MM.1S (cell line): ENCODE data around the gene KRT84.
A peak's percentile ranks its signal among the peaks of the same experiment; 100 is the strongest.

Experiments used
- DNase-seq: peaks from one replicate; pipeline ENCODE4 v3.0.0-alpha.2; 2015
- H2AFZ ChIP-seq: fragments of 300-600 bp; sonication (generic); 2 replicates; pipeline ENCODE4 v1.6.0; 2016; ENCODE audit warnings: antibody characterized with exemption, low read length
- H3F3A ChIP-seq: fragments of 300-600 bp; sonication (generic); 2 replicates; pipeline ENCODE4 v1.6.1; 2016; ENCODE audit warnings: mild to moderate bottlenecking, antibody characterized with exemption, low read length, moderate library complexity, mixed read lengths; ENCODE audit not compliant: insufficient read depth
- H3K27ac ChIP-seq: fragments of 300-600 bp; sonication (generic); 2 replicates; pipeline ENCODE4 v1.5.1; 2016; ENCODE audit warnings: mild to moderate bottlenecking, low read length
- H3K27me3 ChIP-seq: fragments of 300-600 bp; sonication (generic); replicated peaks from 2 replicates; pipeline ENCODE4 v1.6.0; 2016; ENCODE audit warnings: low read length; ENCODE audit not compliant: insufficient read depth
- H3K36me3 ChIP-seq: fragments of 300-600 bp; sonication (generic); replicated peaks from 2 replicates; pipeline ENCODE4 v1.6.1; 2016; ENCODE audit warnings: mild to moderate bottlenecking, low read length, mixed read lengths; ENCODE audit not compliant: insufficient read depth
- H3K4me1 ChIP-seq: fragments of 300-600 bp; sonication (generic); 2 replicates; pipeline ENCODE4 v1.6.1; 2016; ENCODE audit warnings: low read length, mixed read lengths
- H3K4me2 ChIP-seq: fragments of 300-600 bp; sonication (generic); 2 replicates; pipeline ENCODE4 v1.6.0; 2016; ENCODE audit warnings: low read depth, low read length
- H3K4me3 ChIP-seq: fragments of 300-600 bp; sonication (generic); 2 replicates; pipeline ENCODE4 v1.5.1; 2016; ENCODE audit warnings: low read length, mixed read lengths
- H3K79me2 ChIP-seq: fragments of 300-600 bp; sonication (generic); 2 replicates; pipeline ENCODE4 v1.6.1; 2016; ENCODE audit warnings: mixed run types, low read length, mixed read lengths
- H3K9ac ChIP-seq: fragments of 300-600 bp; sonication (generic); 2 replicates; pipeline ENCODE4 v1.6.1; 2016; ENCODE audit warnings: low read length, mixed read lengths
- H3K9me2 ChIP-seq: fragments of 300-600 bp; sonication (generic); replicated peaks from 2 replicates; pipeline ENCODE4 v1.6.1; 2016; ENCODE audit warnings: mild to moderate bottlenecking, low read length, mixed read lengths; ENCODE audit not compliant: insufficient read depth
- H3K9me3 ChIP-seq: fragments of 300-600 bp; sonication (generic); replicated peaks from 2 replicates; pipeline ENCODE4 v1.6.1; 2016; ENCODE audit warnings: mild to moderate bottlenecking, low read length, mixed read lengths; ENCODE audit not compliant: insufficient read depth
- H4K20me1 ChIP-seq: fragments of 300-600 bp; sonication (generic); 2 replicates; pipeline ENCODE4 v1.6.1; 2016; ENCODE audit warnings: mild to moderate bottlenecking, low read length, moderate library complexity, mixed read lengths; ENCODE audit not compliant: insufficient read depth
- EZH2 ChIP-seq: fragments of 300-600 bp; sonication (generic); optimal IDR thresholded peaks from 2 replicates; pipeline ENCODE3; 2017; ENCODE audit warnings: low read depth, mild to moderate bottlenecking, antibody characterized with exemption, low read length, mixed read lengths
- EZH2phosphoT487 ChIP-seq: fragments of 300-600 bp; sonication (generic); IDR thresholded peaks from 2 replicates; pipeline ENCODE4 v1.6.1; 2018; ENCODE audit warnings: antibody characterized with exemption, low read length
- TF ChIP-seq, protein P1 (sequence below): fragments of 300-600 bp; sonication (generic); IDR thresholded peaks from 2 replicates; pipeline ENCODE4 v1.5.1; 2016; ENCODE audit warnings: antibody characterized with exemption, low read length, mixed read lengths

Gene KRT84

GRCh38 chr12:52358575-52359350 lies 26.7 kb downstream of the KRT84 start:
- no peak overlapping the region for H3K9ac ChIP-seq
- peaks cover 88% of the 10 kb centered on the region for H3K27me3 ChIP-seq
- TF ChIP-seq EZH2phosphoT487: no peak
- TF ChIP-seq, protein P1, sequence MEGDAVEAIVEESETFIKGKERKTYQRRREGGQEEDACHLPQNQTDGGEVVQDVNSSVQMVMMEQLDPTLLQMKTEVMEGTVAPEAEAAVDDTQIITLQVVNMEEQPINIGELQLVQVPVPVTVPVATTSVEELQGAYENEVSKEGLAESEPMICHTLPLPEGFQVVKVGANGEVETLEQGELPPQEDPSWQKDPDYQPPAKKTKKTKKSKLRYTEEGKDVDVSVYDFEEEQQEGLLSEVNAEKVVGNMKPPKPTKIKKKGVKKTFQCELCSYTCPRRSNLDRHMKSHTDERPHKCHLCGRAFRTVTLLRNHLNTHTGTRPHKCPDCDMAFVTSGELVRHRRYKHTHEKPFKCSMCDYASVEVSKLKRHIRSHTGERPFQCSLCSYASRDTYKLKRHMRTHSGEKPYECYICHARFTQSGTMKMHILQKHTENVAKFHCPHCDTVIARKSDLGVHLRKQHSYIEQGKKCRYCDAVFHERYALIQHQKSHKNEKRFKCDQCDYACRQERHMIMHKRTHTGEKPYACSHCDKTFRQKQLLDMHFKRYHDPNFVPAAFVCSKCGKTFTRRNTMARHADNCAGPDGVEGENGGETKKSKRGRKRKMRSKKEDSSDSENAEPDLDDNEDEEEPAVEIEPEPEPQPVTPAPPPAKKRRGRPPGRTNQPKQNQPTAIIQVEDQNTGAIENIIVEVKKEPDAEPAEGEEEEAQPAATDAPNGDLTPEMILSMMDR: no peak
- TF ChIP-seq EZH2: no peak
- no peaks in the 10 kb centered on the region for H3K9me2 ChIP-seq
- no peaks in the 10 kb centered on the region for H3K36me3 ChIP-seq
- H2AFZ ChIP-seq: no peak overlapping the region
- H3K4me3 ChIP-seq: no peak overlapping the region
- peaks cover 6% of the 10 kb centered on the region; the same call in 1 of the 2 replicates for H3K4me1 ChIP-seq
- H3K4me2 ChIP-seq: no peak overlapping the region
- no peak overlapping the region for H3K27ac ChIP-seq
- H4K20me1 ChIP-seq: no peaks in the 10 kb centered on the region
- H3F3A ChIP-seq: no peaks in the 10 kb centered on the region
- H3K79me2 ChIP-seq: no peaks in the 10 kb centered on the region
- peak; percentile 58 for DNase-seq
- H3K9me3 ChIP-seq: no peaks in the 10 kb centered on the region

- Histone ChIP-seq H3K27ac (no peak overlapping the region), H3K79me2 (no peaks in the 10 kb centered on the region), H4K20me1 (no peaks in the 10 kb centered on the region), H3F3A (no peaks in the 10 kb centered on the region), H3K9me3 (no peaks in the 10 kb centered on the region), H3K4me1 (peaks cover 6% of the 10 kb centered on the region; the same call in 1 of the 2 replicates), H3K9me2 (no peaks in the 10 kb centered on the region), H3K27me3 (peaks cover 88% of the 10 kb centered on the region), H3K4me2 (no peak overlapping the region), H3K36me3 (no peaks in the 10 kb centered on the region), H3K4me3 (no peak overlapping the region), H2AFZ (no peak overlapping the region), H3K9ac (no peak overlapping the region)
- TF ChIP-seq EZH2phosphoT487: no peak
- TF ChIP-seq, protein P1: no peak
- no peak for TF ChIP-seq EZH2
- no peak for DNase-seq
Observed at GRCh38 chr12:52356762-52357580, 28.5 kb downstream of the KRT84 start.

GRCh38 chr12:52356031-52356761 lies 29.3 kb downstream of the KRT84 start:
- Histone ChIP-seq H3K27me3 (peaks cover 86% of the 10 kb centered on the region), H3K4me1 (peaks cover 6% of the 10 kb centered on the region; the same call in 1 of the 2 replicates), H3K4me2 (no peak overlapping the region), H3F3A (no peaks in the 10 kb centered on the region), H2AFZ (no peak overlapping the region), H3K79me2 (no peaks in the 10 kb centered on the region), H3K27ac (no peak overlapping the region), H3K9me3 (no peaks in the 10 kb centered on the region), H3K9ac (no peak overlapping the region), H3K36me3 (no peaks in the 10 kb centered on the region), H3K9me2 (no peaks in the 10 kb centered on the region), H3K4me3 (no peak overlapping the region), H4K20me1 (no peaks in the 10 kb centered on the region)
- no peak for DNase-seq
- no peak for TF ChIP-seq EZH2
- TF ChIP-seq EZH2phosphoT487: no peak
- TF ChIP-seq, protein P1: no peak
